Measurements from ENCODE around the gene CHD6. TPM values are rescaled to one million over a fixed set of nuclear protein-coding genes. Genes with fewer than 3 reads are reported as not detected.
A peak's percentile ranks its signal among the peaks of the same experiment; 100 is the strongest.

CHD6 gene
- total RNA-seq, 2 experiments from 2014 or later = 26.9 to 45.7 TPM

GRCh38 chr20:41412324-41413120, 205.7 kb downstream of the CHD6 start:
- Histone ChIP-seq H2AFZ (ENCODE audit: low read length) (no peak overlapping the region), H4K20me1 (ENCODE audit: insufficient read depth, low read length) (no peaks in the 10 kb centered on the region), H3K9me2 (ENCODE audit: insufficient read depth, low read length) (no peaks in the 10 kb centered on the region), H3K4me1 (ENCODE audit: insufficient read depth, low read length, poor library complexity, severe bottlenecking) (peaks cover 5% of the 10 kb centered on the region), H3K9me3 (ENCODE audit: low read length) (no peaks in the 10 kb centered on the region), H3K27ac (ENCODE audit: low read depth, low read length, poor library complexity, severe bottlenecking) (no peak overlapping the region), H3K4me2 (ENCODE audit: low read length) (no peak overlapping the region), H3K36me3 (ENCODE audit: insufficient read depth, low read length) (peaks cover 62% of the 10 kb centered on the region), H3K79me2 (ENCODE audit: insufficient read depth, low read depth, low read length) (no peaks in the 10 kb centered on the region), H3K4me3 (ENCODE audit: low read depth, low read length, poor library complexity, severe bottlenecking) (no peak overlapping the region)
- BruUV-seq (replicated peaks) = no TSS peak
- intact Hi-C loops (cut with micrococcal nuclease; ENCODE audit: unreplicated experiment) = no loop called here
- TF ChIP-seq EZH2phosphoT487 (IDR thresholded peaks at IDR 0.05; ENCODE audit: borderline replicate concordance, low read depth, low read length) (no peak), CTCF (conservative IDR thresholded peaks at IDR 0.05; ENCODE audit: low read length) (no peak)
- no peak for DNase-seq (ENCODE audit: low spot score)
- ChIA-PET POLR2A (no interaction called here), CTCF (ENCODE audit: unreplicated experiment) (no interaction called here)

GRCh38 chr20:41411391-41411847, 206.8 kb downstream of the CHD6 start:
- CTCF ChIA-PET (ENCODE audit: unreplicated experiment) = interaction anchor here (1.2 kb wide), 1 partner anchor 9 kb away, joined by 4 read pairs; no protein-coding TSS in a partner anchor

More at GRCh38 chr20:41411391-41411847, 206.8 kb downstream of the CHD6 start:
- peaks cover 5% of the 10 kb centered on the region for H3K4me1 ChIP-seq (ENCODE audit: insufficient read depth, low read length, poor library complexity, severe bottlenecking)
- peak; percentile 80 for TF ChIP-seq CTCF (conservative IDR thresholded peaks at IDR 0.05; ENCODE audit: low read length)
- TF ChIP-seq EZH2phosphoT487 (IDR thresholded peaks at IDR 0.05; ENCODE audit: borderline replicate concordance, low read depth, low read length) = no peak
- peak; percentile 50 for DNase-seq (ENCODE audit: low spot score)
- BruUV-seq (replicated peaks) = no TSS peak
- no peaks in the 10 kb centered on the region for H3K9me3 ChIP-seq (ENCODE audit: low read length)
- no peak overlapping the region for H3K4me3 ChIP-seq (ENCODE audit: low read depth, low read length, poor library complexity, severe bottlenecking)
- no peaks in the 10 kb centered on the region for H3K79me2 ChIP-seq (ENCODE audit: insufficient read depth, low read depth, low read length)
- H4K20me1 ChIP-seq (ENCODE audit: insufficient read depth, low read length) = no peaks in the 10 kb centered on the region
- no peak overlapping the region for H2AFZ ChIP-seq (ENCODE audit: low read length)
- peaks cover 71% of the 10 kb centered on the region for H3K36me3 ChIP-seq (ENCODE audit: insufficient read depth, low read length)
- intact Hi-C loops (cut with micrococcal nuclease; ENCODE audit: unreplicated experiment) = no loop called here
- H3K9me2 ChIP-seq (ENCODE audit: insufficient read depth, low read length) = no peaks in the 10 kb centered on the region
- POLR2A ChIA-PET = no interaction called here
- H3K27ac ChIP-seq (ENCODE audit: low read depth, low read length, poor library complexity, severe bottlenecking) = no peak overlapping the region
- no peak overlapping the region for H3K4me2 ChIP-seq (ENCODE audit: low read length)

Measured in OCI-LY7 (cell line).